Loucy (cell line): ENCODE results near the gene SV2B.

Experiments
- H2AFZ ChIP-seq: fragments of 200-600 bp; sonication (generic); 2 replicates; pipeline ENCODE4 v1.6.0; 2016; ENCODE audit warnings: antibody characterized with exemption, mild to moderate bottlenecking, low read length, moderate library complexity
- H3F3A ChIP-seq: fragments of 200-600 bp; 2 replicates; pipeline ENCODE4 v1.6.0; 2016; ENCODE audit warnings: antibody characterized with exemption, low read depth, mild to moderate bottlenecking
- H3K27me3 ChIP-seq: fragments of 200-600 bp; sonication (generic); 2 replicates; pipeline ENCODE4 v1.6.1; 2014; ENCODE audit warnings: low read length, mild to moderate bottlenecking; ENCODE audit not compliant: insufficient read depth, poor library complexity, severe bottlenecking
- H3K36me3 ChIP-seq: fragments of 200-600 bp; sonication (generic); 2 replicates; pipeline ENCODE4 v1.6.1; 2016; ENCODE audit warnings: low read length; ENCODE audit not compliant: insufficient read depth
- H3K4me1 ChIP-seq: fragments of 200-600 bp; sonication (generic); 2 replicates; pipeline ENCODE4 v1.5.1; 2014; ENCODE audit warnings: low read length, mild to moderate bottlenecking; ENCODE audit not compliant: insufficient read depth, poor library complexity, severe bottlenecking
- H3K4me2 ChIP-seq: fragments of 200-600 bp; sonication (generic); 2 replicates; pipeline ENCODE4 v1.6.0; 2014; ENCODE audit warnings: antibody characterized with exemption, low read length, low read depth, mild to moderate bottlenecking; ENCODE audit not compliant: poor library complexity, severe bottlenecking
- H3K4me3 ChIP-seq: fragments of 200-600 bp; sonication (generic); 2 replicates; pipeline ENCODE4 v1.5.1; 2014; ENCODE audit warnings: low read length, mild to moderate bottlenecking, mixed read lengths; ENCODE audit not compliant: poor library complexity, severe bottlenecking
- H3K79me2 ChIP-seq: fragments of 200-600 bp; sonication (generic); 2 replicates; pipeline ENCODE4 v1.6.1; 2014; ENCODE audit warnings: low read length; ENCODE audit not compliant: insufficient read depth
- H3K9ac ChIP-seq: fragments of 200-600 bp; sonication (generic); 2 replicates; pipeline ENCODE4 v1.6.0; 2014; ENCODE audit warnings: mild to moderate bottlenecking, low read depth, low read length, moderate library complexity; ENCODE audit not compliant: poor library complexity, severe bottlenecking
- H3K9me2 ChIP-seq: fragments of 200-600 bp; sonication (generic); replicated peaks from 2 replicates; pipeline ENCODE4 v1.6.1; 2016; ENCODE audit warnings: low read depth, low read length, mixed read lengths
- H3K9me3 ChIP-seq: fragments of 200-600 bp; sonication (generic); 2 replicates; pipeline ENCODE4 v1.6.1; 2014; ENCODE audit warnings: mild to moderate bottlenecking, antibody characterized with exemption, low read length, low read depth; ENCODE audit not compliant: insufficient read depth
- H4K20me1 ChIP-seq: fragments of 200-600 bp; sonication (generic); 2 replicates; pipeline ENCODE4 v1.6.0; 2014; ENCODE audit warnings: antibody characterized with exemption, low read length, mild to moderate bottlenecking; ENCODE audit not compliant: insufficient read depth, poor library complexity, severe bottlenecking
- CTCF ChIP-seq: fragments of 200-600 bp; sonication (generic); conservative IDR thresholded peaks from 2 replicates; pipeline ENCODE4 v1.5.1; 2014; ENCODE audit warnings: mild to moderate bottlenecking, antibody characterized with exemption, low read length
- EZH2phosphoT487 ChIP-seq: fragments of 200-600 bp; IDR thresholded peaks from 2 replicates; pipeline ENCODE4 v1.6.1; 2018; ENCODE audit warnings: antibody characterized with exemption, mild to moderate bottlenecking, moderate library complexity, borderline replicate concordance

SV2B gene

GRCh38 chr15:91067036-91067435 is 33.0 kb upstream of the SV2B start:
- Histone ChIP-seq H2AFZ (no peak overlapping the region), H3K4me2 (no peak overlapping the region), H4K20me1 (no peaks in the 10 kb centered on the region), H3K79me2 (no peaks in the 10 kb centered on the region), H3K9me3 (no peaks in the 10 kb centered on the region), H3K4me1 (no peaks in the 10 kb centered on the region), H3F3A (no peaks in the 10 kb centered on the region), H3K9me2 (no peaks in the 10 kb centered on the region), H3K9ac (no peak overlapping the region), H3K27me3 (no peaks in the 10 kb centered on the region), H3K4me3 (no peak overlapping the region), H3K36me3 (no peaks in the 10 kb centered on the region)
- TF ChIP-seq EZH2phosphoT487 (no peak), CTCF (no peak)

- Histone ChIP-seq H3K9ac (no peak overlapping the region), H3K9me3 (no peaks in the 10 kb centered on the region), H2AFZ (no peak overlapping the region), H3K79me2 (no peaks in the 10 kb centered on the region), H3K9me2 (no peaks in the 10 kb centered on the region), H3K4me1 (no peaks in the 10 kb centered on the region), H3K27me3 (no peaks in the 10 kb centered on the region), H3F3A (no peaks in the 10 kb centered on the region), H3K36me3 (no peaks in the 10 kb centered on the region), H4K20me1 (no peaks in the 10 kb centered on the region), H3K4me3 (no peak overlapping the region), H3K4me2 (no peak overlapping the region)
- TF ChIP-seq EZH2phosphoT487 = no peak
- TF ChIP-seq CTCF = no peak
Measured at GRCh38 chr15:91068436-91068835, 31.6 kb upstream of the SV2B start.

GRCh38 chr15:91068966-91069365 is 31.1 kb upstream of the SV2B start:
- Histone ChIP-seq H2AFZ (no peak overlapping the region), H3K36me3 (no peaks in the 10 kb centered on the region), H3K4me2 (no peak overlapping the region), H3F3A (no peaks in the 10 kb centered on the region), H3K27me3 (no peaks in the 10 kb centered on the region), H3K9me2 (no peaks in the 10 kb centered on the region), H3K9me3 (no peaks in the 10 kb centered on the region), H3K4me3 (no peak overlapping the region), H3K79me2 (no peaks in the 10 kb centered on the region), H4K20me1 (no peaks in the 10 kb centered on the region), H3K4me1 (no peaks in the 10 kb centered on the region), H3K9ac (no peak overlapping the region)
- TF ChIP-seq CTCF (0 out of 2 replicates have a peak, but pooled peaks have one; percentile 23), EZH2phosphoT487 (no peak)
